Lower leg skin (tissue), 3 donors: ENCODE results near the gene GCM1.

Experiments
- CTCF ChIP-seq, 3 donors: fragments of 450-650 bp; IDR thresholded peaks; one replicate each; pipeline ENCODE4 v1.5.1; 2016; ENCODE audit warnings: antibody characterized with exemption in 3 of 3, mild to moderate bottlenecking in 3 of 3, moderate library complexity in 2 of 3
- POLR2A ChIP-seq, 2 donors: fragments of 450-650 bp; IDR thresholded peaks; one replicate each; pipeline ENCODE4 v1.6.1; 2016 to 2017; ENCODE audit warnings: antibody characterized with exemption in 2 of 2, mild to moderate bottlenecking in 1 of 2, moderate library complexity in 1 of 2

DNA sequence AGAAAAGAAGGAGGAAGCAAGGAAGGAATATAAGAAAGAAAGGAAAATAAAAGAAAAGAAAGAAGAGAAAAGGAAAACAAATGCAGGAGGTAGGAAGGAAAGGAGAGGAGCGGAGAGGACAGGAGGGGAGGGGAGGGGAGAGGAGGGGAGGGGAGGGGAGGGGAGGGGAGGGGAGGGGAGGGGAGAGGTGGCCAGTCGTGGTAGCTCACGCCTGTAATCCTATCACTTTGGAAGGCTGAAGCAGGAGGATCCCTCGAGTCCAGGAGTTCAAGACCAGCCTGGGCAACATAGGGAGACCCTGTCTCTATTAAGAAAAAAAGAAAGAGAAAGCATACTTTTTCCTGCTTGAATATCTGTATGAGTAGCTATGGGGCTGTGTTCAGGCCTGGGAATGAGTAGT is 46.4 kb upstream of the GCM1 start:
- TF ChIP-seq CTCF (IDR thresholded peaks at IDR 0.05) (no peak), POLR2A (IDR thresholded peaks at IDR 0.05) (no peak)
